ENCODE measurements around the gene TTF2. TPM values are rescaled to one million over a fixed set of nuclear protein-coding genes. Genes with fewer than 3 reads are reported as not detected.

TTF2 gene
- total and polyA plus RNA-seq, 2 of the 8 experiments (the other 6 are each of a cell fraction or from before 2014, with no cell fraction given): 16.9 to 89.6 TPM

DNA sequence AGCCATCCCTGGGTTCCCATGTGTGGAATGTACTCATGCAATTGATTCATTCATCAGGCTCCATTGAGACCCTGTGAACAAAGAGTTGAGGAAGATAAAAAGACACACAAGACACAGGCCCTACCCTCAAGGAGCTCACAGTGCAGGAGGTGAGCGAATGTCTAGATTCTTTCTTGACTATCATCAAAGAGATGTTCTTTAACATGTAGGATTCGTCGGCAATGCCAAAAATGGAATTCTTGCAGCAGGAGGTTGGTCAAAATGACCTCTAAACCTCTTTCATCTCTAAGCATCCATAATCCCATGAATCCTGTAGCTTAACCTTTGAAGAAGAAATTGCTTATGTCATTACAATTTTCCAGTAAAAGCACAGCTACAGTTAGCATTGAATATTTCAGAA lies 27.9 kb upstream of the TTF2 start:
- ChIA-PET POLR2A (ENCODE audit: partially characterized antibody) (no interaction called here), CTCF (ENCODE audit: partially characterized antibody) (interaction anchor here (1.1 kb wide), 1 partner anchor 304 kb away, joined by 3 read pairs; no protein-coding TSS in a partner anchor)
- H2BK20ac ChIP-seq (ENCODE audit: low read length): no peak overlapping the region
- H3K79me2 ChIP-seq (ENCODE audit: control insufficient read depth in 1 of 2, insufficient read depth in 2 of 2, low read length in 2 of 2): peaks cover 0 to 3% of the 10 kb centered on the region in 2 experiments; a peak in 1 of 4 replicates
- H3K4me3 ChIP-seq (ENCODE audit: extremely low read depth in 1 of 4, insufficient read depth in 2 of 4, low read depth in 3 of 4, low read length in 4 of 4): no peak overlapping the region
- no peak overlapping the region for H2BK12ac ChIP-seq (ENCODE audit: low read depth, low read length)
- H3K4me1 ChIP-seq (replicated peaks in 1 of 4; ENCODE audit: control insufficient read depth in 3 of 4, insufficient read depth in 4 of 4, low read length in 3 of 4): peaks cover 0 to 6% (median 0%) of the 10 kb centered on the region in 4 experiments; a peak in 2 of 7 replicates
- H3K56ac ChIP-seq (replicated peaks; ENCODE audit: insufficient read length, low read depth, low read length): no peak overlapping the region
- H3K36me3 ChIP-seq (ENCODE audit: control insufficient read depth in 2 of 4, insufficient read depth in 4 of 4, low read length in 3 of 4): no peaks in the 10 kb centered on the region
- no peaks in the 10 kb centered on the region for H3K27me3 ChIP-seq (replicated peaks in 1 of 4; ENCODE audit: control insufficient read depth in 3 of 4, extremely low read depth in 1 of 4, insufficient read depth in 3 of 4, low read length in 3 of 4)
- H3K23me2 ChIP-seq (ENCODE audit: low read depth, low read length): no peaks in the 10 kb centered on the region; the same call in 1 of the 2 replicates
- no peak overlapping the region for H2BK15ac ChIP-seq (ENCODE audit: low read length)
- no peak overlapping the region for H3K4me2 ChIP-seq (ENCODE audit: insufficient read depth in 1 of 2, low read depth in 2 of 2, low read length in 2 of 2)
- no peaks in the 10 kb centered on the region for H4K20me1 ChIP-seq (replicated peaks in 1 of 2; ENCODE audit: control insufficient read depth in 1 of 2, insufficient read depth in 2 of 2, low read length in 2 of 2)
- WGBS, 2 experiments (ENCODE audit: extremely low coverage in 1 of 2, insufficient coverage in 1 of 2, insufficient read length in 1 of 2, insufficient replicate concordance in 2 of 2, low coverage in 1 of 2, low lambda C conversion rate in 2 of 2, missing lambda C conversion rate in 1 of 2): 88% methylated on average over 3 of the region's 3 CpGs; no CpG with 5 or more reads in 1 of the 2 experiments
- no peak overlapping the region for H2BK5ac ChIP-seq (ENCODE audit: low read depth, low read length)
- H3K23ac ChIP-seq (ENCODE audit: insufficient read length): no peak overlapping the region
- DNase-seq (ENCODE audit: low read depth in 1 of 2, low spot score in 2 of 2) (no peak), FAIRE-seq (no peak)
- no peak overlapping the region for H3K27ac ChIP-seq (ENCODE audit: low read depth, low read length)
- H3K9ac ChIP-seq (replicated peaks in 1 of 4; ENCODE audit: extremely low read depth in 1 of 4, low read depth in 3 of 4, low read length in 3 of 4): no peak overlapping the region
- no peaks in the 10 kb centered on the region for H3K79me1 ChIP-seq (ENCODE audit: low read depth, low read length)
- no peaks in the 10 kb centered on the region for H3K9me3 ChIP-seq (ENCODE audit: insufficient read depth in 2 of 2, low read depth in 1 of 2, low read length in 1 of 2)
- no peak overlapping the region for H3K18ac ChIP-seq (ENCODE audit: extremely low read depth, low read length)
- H3K14ac ChIP-seq (ENCODE audit: insufficient read length): no peak overlapping the region
- H2AK5ac ChIP-seq (ENCODE audit: low read depth, low read length): no peak overlapping the region
- H4K5ac ChIP-seq (ENCODE audit: insufficient read length, low read depth, low read length): no peak overlapping the region
- H4K8ac ChIP-seq (ENCODE audit: extremely low read depth, insufficient read depth, low read length): no peak overlapping the region
- H2BK120ac ChIP-seq (replicated peaks; ENCODE audit: low read depth, low read length): no peak overlapping the region
- H3K4ac ChIP-seq (replicated peaks; ENCODE audit: insufficient read length, low read depth, low read length): no peak overlapping the region
- H4K91ac ChIP-seq (replicated peaks; ENCODE audit: insufficient read length, low read length): no peak overlapping the region
- H2AFZ ChIP-seq (ENCODE audit: low read length): no peak overlapping the region
- TF ChIP-seq ASH2L (IDR thresholded peaks at IDR 0.05; ENCODE audit: low read length) (no peak), SUZ12 (IDR thresholded peaks at IDR 0.05; ENCODE audit: low read length) (no peak), TAF1 (IDR thresholded peaks at IDR 0.05; ENCODE audit: low read depth, low read length) (no peak), MAFK (IDR thresholded peaks at IDR 0.05; ENCODE audit: low read depth, low read length) (no peak), SP2 (IDR thresholded peaks at IDR 0.05; ENCODE audit: low read length) (no peak), BCL11A (IDR thresholded peaks at IDR 0.05; ENCODE audit: low read depth in 2 of 2, low read length in 2 of 2) (no peak), TBP (IDR thresholded peaks at IDR 0.05; ENCODE audit: low read depth, low read length) (no peak), ZNF274 (IDR thresholded peaks at IDR 0.05; ENCODE audit: borderline replicate concordance, extremely low read depth, low read length) (no peak), TCF12 (IDR thresholded peaks at IDR 0.05; ENCODE audit: low read depth, low read length) (no peak), CTBP2 (IDR thresholded peaks at IDR 0.05; ENCODE audit: borderline replicate concordance, insufficient read depth, insufficient read length, low read length) (no peak), JUND (IDR thresholded peaks at IDR 0.05; ENCODE audit: low read length) (no peak)
- TF ChIP-seq, protein P1, sequence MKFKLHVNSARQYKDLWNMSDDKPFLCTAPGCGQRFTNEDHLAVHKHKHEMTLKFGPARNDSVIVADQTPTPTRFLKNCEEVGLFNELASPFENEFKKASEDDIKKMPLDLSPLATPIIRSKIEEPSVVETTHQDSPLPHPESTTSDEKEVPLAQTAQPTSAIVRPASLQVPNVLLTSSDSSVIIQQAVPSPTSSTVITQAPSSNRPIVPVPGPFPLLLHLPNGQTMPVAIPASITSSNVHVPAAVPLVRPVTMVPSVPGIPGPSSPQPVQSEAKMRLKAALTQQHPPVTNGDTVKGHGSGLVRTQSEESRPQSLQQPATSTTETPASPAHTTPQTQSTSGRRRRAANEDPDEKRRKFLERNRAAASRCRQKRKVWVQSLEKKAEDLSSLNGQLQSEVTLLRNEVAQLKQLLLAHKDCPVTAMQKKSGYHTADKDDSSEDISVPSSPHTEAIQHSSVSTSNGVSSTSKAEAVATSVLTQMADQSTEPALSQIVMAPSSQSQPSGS (IDR thresholded peaks at IDR 0.05; ENCODE audit: low read length): no peak
